Neuron (in vitro differentiated cells): Measurements from ENCODE around the gene NFASC.

ENCODE experiments used
- H2AFZ ChIP-seq: one replicate; pipeline ENCODE4 v1.6.1; 2013; ENCODE audit warnings: low read depth, mild to moderate bottlenecking, inconsistent platforms, low read length, moderate library complexity
- H3K27me3 ChIP-seq: one replicate; pipeline ENCODE4 v1.6.1; 2013; ENCODE audit warnings: low read length; ENCODE audit not compliant: insufficient read depth
- H3K36me3 ChIP-seq: one replicate; pipeline ENCODE4 v1.6.1; 2013; ENCODE audit warnings: low read length; ENCODE audit not compliant: insufficient read depth
- H3K4me1 ChIP-seq: one replicate; pipeline ENCODE4 v1.6.1; 2013; ENCODE audit warnings: low read length; ENCODE audit not compliant: insufficient read depth
- H3K4me3 ChIP-seq: 2 replicates; pipeline ENCODE4 v1.5.1; 2013; ENCODE audit warnings: mild to moderate bottlenecking, low read length, moderate library complexity
- H3K9me3 ChIP-seq: one replicate; pipeline ENCODE4 v1.6.1; 2013; ENCODE audit warnings: low read length

NFASC gene

GRCh38 chr1:204927673-204928641 lies 57.3 kb downstream of the NFASC start:
- H3K4me3 ChIP-seq: no peak overlapping the region
- H2AFZ ChIP-seq: no peak overlapping the region
- no peaks in the 10 kb centered on the region for H3K9me3 ChIP-seq
- H3K4me1 ChIP-seq: peaks cover 26% of the 10 kb centered on the region
- H3K36me3 ChIP-seq: no peaks in the 10 kb centered on the region
- H3K27me3 ChIP-seq: no peaks in the 10 kb centered on the region

GRCh38 chr1:204928671-204929486 lies 58.2 kb downstream of the NFASC start:
- Histone ChIP-seq H3K4me1 (peaks cover 26% of the 10 kb centered on the region), H2AFZ (no peak overlapping the region), H3K9me3 (no peaks in the 10 kb centered on the region), H3K27me3 (no peaks in the 10 kb centered on the region), H3K36me3 (no peaks in the 10 kb centered on the region), H3K4me3 (no peak overlapping the region)

GRCh38 chr1:204929487-204930154 lies 59.0 kb downstream of the NFASC start:
- Histone ChIP-seq H2AFZ (no peak overlapping the region), H3K36me3 (no peaks in the 10 kb centered on the region), H3K4me1 (peaks cover 26% of the 10 kb centered on the region), H3K4me3 (no peak overlapping the region), H3K27me3 (no peaks in the 10 kb centered on the region), H3K9me3 (no peaks in the 10 kb centered on the region)

GRCh38 chr1:204930155-204930523 lies 59.5 kb downstream of the NFASC start:
- Histone ChIP-seq H3K27me3 (no peaks in the 10 kb centered on the region), H3K4me1 (peaks cover 26% of the 10 kb centered on the region), H3K9me3 (no peaks in the 10 kb centered on the region), H3K4me3 (no peak overlapping the region), H2AFZ (no peak overlapping the region), H3K36me3 (no peaks in the 10 kb centered on the region)

GRCh38 chr1:204931313-204931712 lies 60.7 kb downstream of the NFASC start:
- Histone ChIP-seq H3K4me3 (no peak overlapping the region), H2AFZ (no peak overlapping the region), H3K36me3 (no peaks in the 10 kb centered on the region), H3K4me1 (peaks cover 26% of the 10 kb centered on the region), H3K9me3 (no peaks in the 10 kb centered on the region), H3K27me3 (no peaks in the 10 kb centered on the region)

- H2AFZ ChIP-seq: no peak overlapping the region
- no peaks in the 10 kb centered on the region for H3K9me3 ChIP-seq
- no peaks in the 10 kb centered on the region for H3K36me3 ChIP-seq
- peaks cover 26% of the 10 kb centered on the region for H3K4me1 ChIP-seq
- no peaks in the 10 kb centered on the region for H3K27me3 ChIP-seq
- H3K4me3 ChIP-seq: no peak overlapping the region
Observed at GRCh38 chr1:204931768-204932572, 61.3 kb downstream of the NFASC start.

- Histone ChIP-seq H3K27me3 (no peaks in the 10 kb centered on the region), H3K36me3 (no peaks in the 10 kb centered on the region), H3K4me3 (no peak overlapping the region), H3K9me3 (no peaks in the 10 kb centered on the region), H2AFZ (no peak overlapping the region), H3K4me1 (peaks cover 26% of the 10 kb centered on the region)
Observed at GRCh38 chr1:204932573-204932909, 61.9 kb downstream of the NFASC start.

- Histone ChIP-seq H3K9me3 (no peaks in the 10 kb centered on the region), H3K4me3 (no peak overlapping the region), H2AFZ (no peak overlapping the region), H3K27me3 (no peaks in the 10 kb centered on the region), H3K36me3 (no peaks in the 10 kb centered on the region), H3K4me1 (peaks cover 5% of the 10 kb centered on the region)
Observed at GRCh38 chr1:204935155-204935554, 64.5 kb downstream of the NFASC start.

GRCh38 chr1:204936765-204937164 lies 66.1 kb downstream of the NFASC start:
- H3K4me3 ChIP-seq: no peak overlapping the region
- no peaks in the 10 kb centered on the region for H3K9me3 ChIP-seq
- H2AFZ ChIP-seq: no peak overlapping the region
- H3K27me3 ChIP-seq: no peaks in the 10 kb centered on the region
- no peaks in the 10 kb centered on the region for H3K36me3 ChIP-seq
- H3K4me1 ChIP-seq: no peaks in the 10 kb centered on the region

GRCh38 chr1:204937901-204938300 lies 67.2 kb downstream of the NFASC start:
- Histone ChIP-seq H3K4me1 (no peaks in the 10 kb centered on the region), H2AFZ (no peak overlapping the region), H3K9me3 (no peaks in the 10 kb centered on the region), H3K36me3 (no peaks in the 10 kb centered on the region), H3K4me3 (no peak overlapping the region), H3K27me3 (no peaks in the 10 kb centered on the region)

GRCh38 chr1:204940591-204940990 lies 69.9 kb downstream of the NFASC start:
- H3K4me1 ChIP-seq: peaks cover 3% of the 10 kb centered on the region
- no peak overlapping the region for H3K4me3 ChIP-seq
- no peaks in the 10 kb centered on the region for H3K9me3 ChIP-seq
- no peaks in the 10 kb centered on the region for H3K27me3 ChIP-seq
- no peaks in the 10 kb centered on the region for H3K36me3 ChIP-seq
- H2AFZ ChIP-seq: no peak overlapping the region

GRCh38 chr1:204941421-204942338 lies 71.0 kb downstream of the NFASC start:
- Histone ChIP-seq H3K36me3 (no peaks in the 10 kb centered on the region), H3K9me3 (no peaks in the 10 kb centered on the region), H3K4me1 (peaks cover 11% of the 10 kb centered on the region), H3K27me3 (no peaks in the 10 kb centered on the region), H3K4me3 (no peak overlapping the region), H2AFZ (no peak overlapping the region)
